Activated CD4-positive, alpha-beta T cell treated with anti-CD3 and anti-CD28 coated beads, Interleukin-2, amount 50 U/mL, for 16 hours (primary cell): Measurements from ENCODE around the gene TCF23.
A peak's percentile ranks its signal among the peaks of the same experiment; 100 is the strongest.
"Not testable (repeated sequence)": the region's sequence is repeated elsewhere in the genome, so short reads cannot be mapped to it uniquely, and the experiment has no call there.

Experiments
- DNase-seq: peaks from one replicate; pipeline ENCODE4 v3.0.0-alpha.2; 2020

TCF23 gene

DNA sequence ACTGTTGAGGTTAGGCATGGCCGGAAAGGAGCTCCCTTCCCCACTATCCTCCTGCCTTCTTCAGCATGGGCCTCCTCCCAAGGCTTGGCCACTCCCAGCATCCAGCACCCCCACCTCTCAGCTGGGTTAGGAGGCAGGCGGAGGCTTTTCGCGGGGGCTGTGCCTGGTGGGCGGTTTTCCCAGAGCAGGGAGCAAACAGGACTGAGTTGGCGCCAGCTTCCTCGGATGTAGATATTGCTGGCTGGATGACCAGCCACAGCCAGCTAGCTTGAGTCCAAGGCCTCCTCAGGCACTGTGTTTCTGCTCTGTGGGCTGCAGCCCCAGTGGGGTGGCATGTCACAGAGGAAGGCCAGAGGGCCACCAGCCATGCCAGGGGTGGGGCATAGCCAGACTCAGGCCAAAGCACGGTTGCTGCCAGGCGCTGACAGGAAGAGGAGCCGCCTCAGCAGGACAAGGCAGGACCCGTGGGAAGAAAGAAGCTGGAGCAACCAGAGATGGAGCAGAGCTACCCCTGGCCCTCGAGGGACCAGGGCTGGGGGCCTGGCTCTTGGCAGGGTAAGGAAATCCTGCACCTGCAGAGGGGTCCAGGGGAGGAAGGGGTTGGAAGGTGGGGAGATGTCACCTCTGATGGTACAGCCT is at the start of gene TCF23:
Gene TCF23 (plus strand): TSS at position 204 of the 639 bp plus-strand sequence. CDS start 130 bp downstream, at position 334.
- DNase-seq: no peak

- no peak for DNase-seq
Observed at GRCh38 chr2:27099334-27099955, 49.4 kb upstream of the TCF23 start.

GRCh38 chr2:27100036-27100435 is 48.8 kb upstream of the TCF23 start:
- no peak for DNase-seq

DNA sequence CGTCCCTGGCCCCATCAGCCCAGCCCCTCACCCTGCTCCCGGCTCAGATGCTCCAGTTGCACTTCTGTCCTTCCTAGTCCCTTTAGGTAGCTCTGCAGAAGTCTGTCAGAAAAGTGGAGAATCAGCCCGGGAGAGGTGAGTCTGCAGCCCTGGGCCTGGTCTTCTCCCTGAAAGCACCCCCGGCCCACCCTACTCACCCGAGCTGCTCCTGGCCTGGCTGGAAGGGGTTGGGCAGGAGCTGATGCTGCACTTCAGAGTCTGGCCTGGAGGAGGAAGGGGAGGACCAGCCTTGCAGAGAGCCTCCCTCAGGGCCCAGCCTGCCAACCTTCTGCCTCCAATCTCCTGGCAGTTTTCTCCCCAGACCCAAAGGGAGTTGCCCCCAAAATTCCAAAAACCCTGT is 46.5 kb upstream of the TCF23 start:
- DNase-seq: no peak

- no peak for DNase-seq
Observed at GRCh38 chr2:27105981-27106380, 42.8 kb upstream of the TCF23 start.

DNA sequence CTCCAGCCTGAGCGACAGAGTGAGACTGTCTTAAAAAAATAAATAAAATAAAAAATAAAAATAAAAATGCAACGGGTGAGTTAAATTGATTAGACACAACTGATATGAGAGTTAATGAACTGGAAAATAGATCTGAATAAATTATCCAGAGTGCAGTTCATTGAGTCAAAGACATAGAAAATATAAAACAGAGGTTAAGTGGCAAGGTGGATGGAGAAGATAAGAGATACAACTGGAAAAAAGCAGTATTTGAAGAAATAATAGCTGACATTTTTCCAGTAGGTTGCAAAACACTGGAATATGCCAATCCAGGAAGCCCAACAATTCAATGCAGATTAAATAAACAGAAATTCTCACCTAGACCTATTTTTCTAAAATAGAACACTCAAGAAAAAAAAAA is 40.6 kb upstream of the TCF23 start:
- DNase-seq: no peak

GRCh38 chr2:27109083-27109482 is 39.7 kb upstream of the TCF23 start:
- DNase-seq: no peak

DNA sequence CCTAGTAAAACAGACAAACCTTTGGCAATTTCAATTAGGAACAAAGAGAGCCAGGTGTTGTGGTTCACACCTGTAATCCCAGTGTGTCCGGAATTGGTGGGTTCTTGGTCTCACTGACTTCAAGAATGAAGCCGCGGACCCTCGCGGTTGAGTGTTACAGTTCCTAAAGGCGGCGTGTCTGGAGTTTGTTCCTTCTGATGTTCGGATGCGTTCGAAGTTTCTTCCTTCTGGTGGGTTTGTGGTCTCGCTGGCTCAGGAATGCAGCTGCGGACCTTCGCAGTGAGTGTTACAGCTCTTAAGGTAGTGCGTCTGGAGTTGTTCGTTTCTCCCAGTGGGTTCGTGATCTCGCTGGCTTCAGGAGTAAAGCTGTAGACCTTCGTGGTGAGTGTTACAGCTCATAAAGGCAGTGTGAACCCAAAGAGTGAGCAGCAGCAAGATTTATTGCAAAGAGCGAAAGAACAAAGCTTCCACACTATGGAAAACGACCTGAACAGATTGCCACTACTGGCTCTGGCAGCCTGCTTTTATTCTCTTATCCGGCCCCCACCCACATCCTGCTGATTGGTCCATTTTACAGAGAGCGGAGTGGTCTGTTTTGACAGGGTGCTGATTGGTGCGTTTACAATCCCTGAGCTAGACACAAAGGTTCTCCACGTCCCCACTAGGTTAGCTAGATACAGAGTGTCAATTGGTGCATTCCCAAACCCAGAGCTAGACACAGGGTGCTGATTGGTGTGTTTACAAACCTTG is 38.0 kb upstream of the TCF23 start:
- DNase-seq: not testable (repeated sequence)

GRCh38 chr2:27111392-27112078 is 37.3 kb upstream of the TCF23 start:
- DNase-seq: not testable (repeated sequence)

DNA sequence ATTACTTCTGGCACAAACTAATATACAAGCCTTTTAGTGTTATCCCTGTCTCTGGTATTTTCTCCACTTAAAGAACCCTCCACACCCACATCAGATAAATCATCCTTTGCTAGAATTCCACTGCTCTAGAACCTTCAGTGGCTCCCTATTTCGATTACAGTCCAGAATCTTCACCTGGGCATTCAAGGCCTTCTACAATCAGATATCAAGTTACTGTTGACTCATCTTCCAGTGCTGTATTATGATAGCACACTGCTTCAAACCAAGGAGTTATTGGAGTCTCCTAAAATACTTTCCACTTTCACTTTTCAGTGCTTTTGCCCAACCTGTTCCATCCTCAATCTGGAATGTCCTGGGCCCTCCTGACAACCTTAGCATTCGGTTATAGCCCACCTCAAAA is 33.3 kb upstream of the TCF23 start:
- no peak for DNase-seq

GRCh38 chr2:27117995-27118524 is 30.7 kb upstream of the TCF23 start:
- DNase-seq: no peak

DNA sequence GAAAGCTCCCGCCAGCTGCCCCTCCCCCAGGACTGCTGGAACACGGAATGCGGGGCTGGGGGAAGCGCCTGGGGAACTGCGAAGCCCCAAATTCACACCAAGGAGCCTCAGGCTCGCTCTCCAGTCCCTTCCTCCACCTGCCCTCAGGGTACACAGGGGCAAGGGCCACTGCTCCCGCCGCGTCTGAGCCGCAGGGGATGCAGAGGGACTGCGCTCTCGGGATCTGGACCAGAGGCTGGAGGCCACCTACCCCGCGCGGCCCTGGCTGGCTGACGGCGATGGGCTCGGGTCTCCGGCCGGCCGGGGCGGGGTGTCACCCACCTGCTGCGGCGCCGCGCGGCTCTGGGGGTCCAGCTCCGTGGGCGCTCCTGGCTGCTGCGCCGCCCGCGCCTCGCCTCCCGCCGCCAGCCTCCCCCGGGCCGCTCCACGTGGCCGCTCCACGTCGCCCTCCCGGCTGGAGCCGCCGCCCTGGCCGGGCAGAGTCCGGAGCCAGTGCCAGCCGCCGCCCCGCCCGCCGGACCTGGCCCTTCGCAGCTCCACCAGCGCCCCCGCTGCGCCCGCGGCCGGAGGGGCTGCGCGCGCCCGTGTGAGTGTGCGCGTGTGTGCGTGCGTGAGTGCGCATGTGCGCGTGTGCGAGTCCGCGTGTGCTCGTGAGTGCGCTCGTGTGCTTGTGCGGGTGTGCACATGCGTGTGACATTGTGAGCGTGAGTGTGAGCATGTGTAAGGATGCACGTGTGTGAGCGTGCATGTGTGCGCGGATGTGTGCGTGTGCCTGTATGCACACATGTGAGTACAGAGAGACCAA is 30.1 kb upstream of the TCF23 start, which contains the start of gene CGREF1:
Gene CGREF1 (minus strand): TSS at position 604 of the 805 bp plus-strand sequence. CDS start 14,762 bp downstream, outside the sequence.
- DNase-seq: no peak

DNA sequence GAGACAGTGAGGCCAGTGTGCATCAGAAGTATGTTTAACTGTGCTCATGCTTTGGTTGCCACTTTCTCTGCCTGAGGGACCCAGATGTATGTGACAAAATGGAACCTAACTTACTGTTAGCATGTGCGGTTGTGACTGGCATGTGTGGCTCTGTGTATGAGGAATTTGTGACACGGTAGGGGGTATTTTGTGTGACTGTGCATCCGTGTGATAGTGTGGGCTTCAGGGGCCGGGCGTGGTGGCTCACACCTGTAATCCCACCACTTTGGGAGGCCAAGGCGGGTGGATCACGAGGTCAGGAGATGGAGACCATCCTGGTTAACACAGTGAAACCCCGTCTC is 29.5 kb upstream of the TCF23 start:
- DNase-seq: not testable (repeated sequence)

DNA sequence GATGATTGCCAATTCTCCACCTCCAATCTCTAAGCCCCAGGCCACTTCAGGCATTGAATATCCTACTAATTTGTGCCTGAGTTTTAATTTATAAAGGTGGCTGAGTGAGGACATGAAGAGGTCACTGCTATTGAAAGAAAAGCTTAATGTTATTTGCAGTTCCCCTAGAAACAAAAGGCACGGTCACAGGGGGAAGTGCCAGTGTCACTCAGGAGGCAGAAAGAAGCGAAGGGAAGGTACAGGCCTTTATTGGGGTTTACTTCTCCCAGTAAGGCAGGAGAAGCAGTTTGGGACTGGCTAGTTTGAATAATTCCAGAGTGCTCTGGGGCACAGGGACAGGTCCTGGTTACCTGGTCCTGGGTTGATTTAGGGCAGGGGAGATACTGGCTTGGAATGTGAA is 26.9 kb upstream of the TCF23 start:
- no peak for DNase-seq

- no peak for DNase-seq
Observed at GRCh38 chr2:27122791-27123190, 26.0 kb upstream of the TCF23 start.

- peak; percentile 38 for DNase-seq
Observed at GRCh38 chr2:27123302-27124150, 25.3 kb upstream of the TCF23 start, which contains the start of gene ABHD1. Gene ABHD1, plus strand, starts transcription at chr2:27123815. Its CDS starts 134 bp downstream, at chr2:27123949.

- DNase-seq: no peak
Observed at GRCh38 chr2:27125104-27125503, 23.7 kb upstream of the TCF23 start.

DNA sequence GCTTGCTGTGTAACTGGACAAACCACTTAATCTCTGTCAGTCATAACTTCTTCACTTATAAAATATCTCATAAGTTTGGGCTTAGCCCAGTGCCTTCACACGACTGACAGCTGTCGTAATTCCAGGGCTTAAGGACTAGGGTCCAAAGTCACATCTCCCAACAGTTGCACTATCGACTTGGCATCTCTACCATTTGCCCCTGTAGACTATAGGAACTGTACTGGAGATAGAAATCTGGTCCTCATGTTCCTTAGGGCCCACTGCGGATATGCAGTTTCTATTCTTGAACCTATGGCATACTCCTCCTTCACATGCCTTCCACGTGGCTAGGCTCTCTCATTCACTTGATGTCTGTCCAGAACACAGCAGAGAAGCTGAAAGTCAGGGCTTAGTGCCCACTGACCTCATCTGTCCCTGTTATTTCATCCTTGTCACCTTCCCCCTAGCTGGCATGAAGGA is 22.5 kb upstream of the TCF23 start:
- no peak for DNase-seq

DNA sequence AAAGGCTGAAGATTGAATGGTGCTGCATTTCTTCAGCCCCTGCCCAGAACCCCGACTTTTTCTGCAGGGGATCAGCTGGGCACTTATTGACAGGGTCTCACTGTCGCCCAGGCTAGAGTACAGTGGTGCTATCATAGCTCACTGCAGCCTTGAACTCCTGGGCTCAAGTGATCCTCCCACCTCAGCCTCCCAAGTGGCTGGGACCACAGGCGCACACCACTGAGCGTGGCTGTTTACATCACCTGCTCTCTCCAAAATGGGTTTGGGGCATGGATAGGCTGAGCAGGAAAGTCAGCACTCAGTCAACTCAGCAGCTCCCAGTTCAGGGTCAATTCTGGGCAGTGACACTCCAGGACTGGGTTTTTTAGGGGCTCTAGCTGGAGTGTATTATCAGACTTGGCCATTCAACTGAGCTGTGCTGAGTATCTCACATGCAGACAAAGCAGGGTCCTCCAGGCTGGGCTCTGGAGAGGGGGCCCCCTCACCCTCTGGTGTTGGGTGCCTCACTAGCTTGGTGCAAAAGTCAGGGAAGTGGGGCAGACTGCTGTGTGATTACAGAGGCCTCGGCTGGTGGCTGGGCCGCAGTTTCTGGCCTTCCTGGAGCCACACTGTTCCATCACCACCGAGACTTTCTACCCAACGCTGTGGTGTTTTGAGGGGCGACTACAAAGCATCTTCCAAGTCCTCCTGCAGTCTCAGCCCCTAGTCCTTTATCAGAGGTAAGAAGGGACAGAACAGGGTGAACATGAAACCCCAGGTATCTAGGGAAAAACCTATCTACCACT is 20.7 kb upstream of the TCF23 start:
- no peak for DNase-seq
